ENCODE results near the gene IRF2BP2. TPM values are rescaled to one million over a fixed set of nuclear protein-coding genes. Genes with fewer than 3 reads are reported as not detected.
A peak's percentile ranks its signal among the peaks of the same experiment; 100 is the strongest.

IRF2BP2 gene
- total and polyA plus RNA-seq, 2 of the 13 experiments (the other 11 are each of a cell fraction or from before 2014, with no cell fraction given) = 140 to 147 TPM

DNA sequence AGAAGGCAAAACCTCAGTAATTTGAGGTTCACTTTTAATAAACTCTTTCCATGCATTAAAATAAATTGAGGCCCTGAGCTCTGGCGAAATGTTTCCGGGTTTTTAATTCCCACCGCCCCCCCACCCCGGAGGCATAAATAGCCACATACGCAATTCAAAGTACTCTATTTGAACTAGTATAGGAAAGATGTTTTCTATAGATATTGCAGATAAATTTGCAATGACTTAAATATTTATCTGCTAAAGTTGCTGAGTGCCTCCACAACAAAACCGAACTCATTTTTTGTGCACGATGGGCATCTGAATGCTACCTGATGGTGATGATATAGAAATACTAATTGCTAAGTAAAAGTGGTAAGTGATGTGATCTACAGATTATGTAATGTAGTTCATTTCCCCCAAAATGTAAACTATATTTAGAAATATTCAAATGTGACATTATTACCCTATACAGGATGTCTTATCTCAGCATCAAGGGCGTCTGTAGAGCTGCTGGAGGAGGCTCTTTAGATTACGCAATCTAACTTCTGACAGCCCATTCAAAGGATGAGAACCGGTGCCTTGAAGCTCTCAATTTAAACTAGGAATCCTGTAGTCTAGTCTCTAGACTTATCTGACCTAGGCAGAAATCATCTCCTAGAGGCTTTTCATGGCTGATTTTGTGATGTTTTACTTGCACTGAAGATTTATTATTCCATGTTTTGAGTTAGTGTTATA is 8.5 kb downstream of the IRF2BP2 start (continued):
- TF ChIP-seq, protein P1, sequence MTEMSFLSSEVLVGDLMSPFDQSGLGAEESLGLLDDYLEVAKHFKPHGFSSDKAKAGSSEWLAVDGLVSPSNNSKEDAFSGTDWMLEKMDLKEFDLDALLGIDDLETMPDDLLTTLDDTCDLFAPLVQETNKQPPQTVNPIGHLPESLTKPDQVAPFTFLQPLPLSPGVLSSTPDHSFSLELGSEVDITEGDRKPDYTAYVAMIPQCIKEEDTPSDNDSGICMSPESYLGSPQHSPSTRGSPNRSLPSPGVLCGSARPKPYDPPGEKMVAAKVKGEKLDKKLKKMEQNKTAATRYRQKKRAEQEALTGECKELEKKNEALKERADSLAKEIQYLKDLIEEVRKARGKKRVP (CRISPR knock-in tag; IDR thresholded peaks at IDR 0.05) = 0 out of 4 replicates have a peak, but pooled peaks of 1 of the 2 experiments have one; percentile 17
- TF ChIP-seq HNF4G (IDR thresholded peaks at IDR 0.05; ENCODE audit: borderline replicate concordance, low read depth, low read length) (no peak), HNF4G (CRISPR knock-in tag; IDR thresholded peaks at IDR 0.05; ENCODE audit: borderline replicate concordance, low read depth) (no peak), ZNF816 (CRISPR knock-in tag; IDR thresholded peaks at IDR 0.05; ENCODE audit: borderline replicate concordance) (no peak), ZBTB38 (CRISPR knock-in tag; IDR thresholded peaks at IDR 0.05) (no peak), YEATS4 (CRISPR knock-in tag; IDR thresholded peaks at IDR 0.05; ENCODE audit: borderline replicate concordance) (no peak), ZNF207 (IDR thresholded peaks at IDR 0.05; ENCODE audit: borderline replicate concordance) (no peak), SIX4 (CRISPR knock-in tag; IDR thresholded peaks at IDR 0.05) (0 out of 2 replicates have a peak, but pooled peaks have one; percentile 14), ZNF749 (CRISPR knock-in tag; IDR thresholded peaks at IDR 0.05; ENCODE audit: borderline replicate concordance) (no peak), ZNF329 (CRISPR knock-in tag; IDR thresholded peaks at IDR 0.05; ENCODE audit: low read depth) (no peak), ZSCAN20 (CRISPR knock-in tag; IDR thresholded peaks at IDR 0.05; ENCODE audit: borderline replicate concordance) (no peak), RFX3 (CRISPR knock-in tag; IDR thresholded peaks at IDR 0.05) (no peak), PTBP1 (IDR thresholded peaks at IDR 0.05; ENCODE audit: low read depth, low read length, poor library complexity, severe bottlenecking) (no peak), TCF12 (IDR thresholded peaks at IDR 0.05) (no peak), TCF12 (CRISPR knock-in tag; IDR thresholded peaks at IDR 0.05) (no peak), AGO2 (optimal IDR thresholded peaks at IDR 0.05; ENCODE audit: low read depth, low read length) (no peak), ZZZ3 (CRISPR knock-in tag; IDR thresholded peaks at IDR 0.05; ENCODE audit: borderline replicate concordance) (no peak), RFXAP (CRISPR knock-in tag; IDR thresholded peaks at IDR 0.05; ENCODE audit: borderline replicate concordance) (no peak), HOXA5 (CRISPR knock-in tag; IDR thresholded peaks at IDR 0.05) (no peak)
- TF ChIP-seq, protein P2, sequence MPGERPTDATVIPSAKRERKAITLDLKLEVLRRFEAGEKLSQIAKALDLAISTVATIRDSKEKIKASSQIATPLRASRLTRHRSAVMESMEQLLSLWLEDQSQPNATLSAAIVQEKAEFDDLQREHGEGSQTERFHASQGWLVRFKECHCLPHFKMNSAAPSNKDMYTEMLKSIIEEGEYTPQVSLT (CRISPR knock-in tag; IDR thresholded peaks at IDR 0.05; ENCODE audit: borderline replicate concordance, low read depth) = no peak
- TF ChIP-seq, protein P3, sequence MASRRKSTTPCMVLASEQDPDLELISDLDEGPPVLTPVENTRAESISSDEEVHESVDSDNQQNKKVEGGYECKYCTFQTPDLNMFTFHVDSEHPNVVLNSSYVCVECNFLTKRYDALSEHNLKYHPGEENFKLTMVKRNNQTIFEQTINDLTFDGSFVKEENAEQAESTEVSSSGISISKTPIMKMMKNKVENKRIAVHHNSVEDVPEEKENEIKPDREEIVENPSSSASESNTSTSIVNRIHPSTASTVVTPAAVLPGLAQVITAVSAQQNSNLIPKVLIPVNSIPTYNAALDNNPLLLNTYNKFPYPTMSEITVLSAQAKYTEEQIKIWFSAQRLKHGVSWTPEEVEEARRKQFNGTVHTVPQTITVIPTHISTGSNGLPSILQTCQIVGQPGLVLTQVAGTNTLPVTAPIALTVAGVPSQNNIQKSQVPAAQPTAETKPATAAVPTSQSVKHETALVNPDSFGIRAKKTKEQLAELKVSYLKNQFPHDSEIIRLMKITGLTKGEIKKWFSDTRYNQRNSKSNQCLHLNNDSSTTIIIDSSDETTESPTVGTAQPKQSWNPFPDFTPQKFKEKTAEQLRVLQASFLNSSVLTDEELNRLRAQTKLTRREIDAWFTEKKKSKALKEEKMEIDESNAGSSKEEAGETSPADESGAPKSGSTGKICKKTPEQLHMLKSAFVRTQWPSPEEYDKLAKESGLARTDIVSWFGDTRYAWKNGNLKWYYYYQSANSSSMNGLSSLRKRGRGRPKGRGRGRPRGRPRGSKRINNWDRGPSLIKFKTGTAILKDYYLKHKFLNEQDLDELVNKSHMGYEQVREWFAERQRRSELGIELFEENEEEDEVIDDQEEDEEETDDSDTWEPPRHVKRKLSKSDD (CRISPR knock-in tag; IDR thresholded peaks at IDR 0.05; ENCODE audit: low read depth) = no peak
- TF ChIP-seq, protein P4, sequence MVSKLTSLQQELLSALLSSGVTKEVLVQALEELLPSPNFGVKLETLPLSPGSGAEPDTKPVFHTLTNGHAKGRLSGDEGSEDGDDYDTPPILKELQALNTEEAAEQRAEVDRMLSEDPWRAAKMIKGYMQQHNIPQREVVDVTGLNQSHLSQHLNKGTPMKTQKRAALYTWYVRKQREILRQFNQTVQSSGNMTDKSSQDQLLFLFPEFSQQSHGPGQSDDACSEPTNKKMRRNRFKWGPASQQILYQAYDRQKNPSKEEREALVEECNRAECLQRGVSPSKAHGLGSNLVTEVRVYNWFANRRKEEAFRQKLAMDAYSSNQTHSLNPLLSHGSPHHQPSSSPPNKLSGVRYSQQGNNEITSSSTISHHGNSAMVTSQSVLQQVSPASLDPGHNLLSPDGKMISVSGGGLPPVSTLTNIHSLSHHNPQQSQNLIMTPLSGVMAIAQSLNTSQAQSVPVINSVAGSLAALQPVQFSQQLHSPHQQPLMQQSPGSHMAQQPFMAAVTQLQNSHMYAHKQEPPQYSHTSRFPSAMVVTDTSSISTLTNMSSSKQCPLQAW (CRISPR knock-in tag; IDR thresholded peaks at IDR 0.05) = no peak
- TF ChIP-seq, protein P5, sequence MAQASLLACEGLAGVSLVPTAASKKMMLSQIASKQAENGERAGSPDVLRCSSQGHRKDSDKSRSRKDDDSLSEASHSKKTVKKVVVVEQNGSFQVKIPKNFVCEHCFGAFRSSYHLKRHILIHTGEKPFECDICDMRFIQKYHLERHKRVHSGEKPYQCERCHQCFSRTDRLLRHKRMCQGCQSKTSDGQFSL (CRISPR knock-in tag; IDR thresholded peaks at IDR 0.05) = peak; percentile 65; the same call in 1 of the 2 replicates

Measured in HepG2 (cell line).